Prostate gland (tissue), 2 donors: ENCODE measurements around the gene TAF9B. TPM values are rescaled to one million over a fixed set of nuclear protein-coding genes. Genes with fewer than 3 reads are reported as not detected.
"Not testable (repeated sequence)": the region's sequence is repeated elsewhere in the genome, so short reads cannot be mapped to it uniquely, and the experiment has no call there.

ENCODE experiments used
- DNase-seq: peaks from one replicate; pipeline ENCODE4 v3.0.0-alpha.2; 2019; ENCODE audit warnings: low spot score
- H3K27ac ChIP-seq, 2 donors: fragments of 200-600 bp; sonication (generic); 2 replicates each; pipeline ENCODE4 v1.5.1; 2017 to 2019
- H3K27me3 ChIP-seq: fragments of 200-600 bp; sonication (generic); replicated peaks from 2 replicates; pipeline ENCODE4 v1.5.1; 2019; ENCODE audit not compliant: insufficient read depth
- H3K36me3 ChIP-seq, 2 donors: fragments of 200-600 bp; sonication (generic); 1 replicate in 1 of 2; 2 replicates in 1 of 2; pipeline versions ENCODE4 v1.5.1 to v1.8.1; 2017 to 2019
- H3K4me1 ChIP-seq: fragments of 200-600 bp; sonication (generic); replicated peaks from 2 replicates; pipeline ENCODE4 v1.5.1; 2019
- H3K4me3 ChIP-seq, 2 donors: fragments of 200-600 bp; sonication (generic); 2 replicates each; pipeline ENCODE4 v1.5.1; 2017 to 2019
- H3K9me3 ChIP-seq: fragments of 200-600 bp; sonication (generic); 2 replicates; pipeline ENCODE4 v1.5.1; 2017
- CTCF ChIP-seq, 4 experiments: fragments of 200-600 bp in 2 of 4; fragments of 450-650 bp in 2 of 4; sonication (generic) in 2 of 4; IDR thresholded peaks; 1 replicate in 3 of 4; 2 replicates in 1 of 4; pipeline ENCODE4 v1.5.1; 2016 to 2019; ENCODE audit warnings: antibody characterized with exemption in 4 of 4, mild to moderate bottlenecking in 2 of 4, moderate library complexity in 2 of 4
- POLR2A ChIP-seq: fragments of 450-650 bp; IDR thresholded peaks from one replicate; pipeline ENCODE4 v1.6.1; 2016; ENCODE audit warnings: antibody characterized with exemption, mild to moderate bottlenecking
- POLR2AphosphoS5 ChIP-seq: sonication (generic); formaldehyde crosslinking; IDR thresholded peaks from one replicate; pipeline ENCODE4 v1.6.1; 2017; ENCODE audit warnings: antibody characterized with exemption
- WGBS: methylation state at CpG from one replicate; pipeline ENCODE4 v1.1.5; 2018; 5-methylcytosine and 5-hydroxymethylcytosine counted together
- intact Hi-C: fragments of 100-400 bp; cut with DNase I; formaldehyde crosslinking; loops from one replicate; pipeline ENCODE4 v1.14.2; 2022
- total RNA-seq, 2 donors: library from RNA; depleted of rRNA; stranded (reverse); fragments of >200 nt; gene quantifications; one replicate each; pipeline ENCODE4 v1.1.0, GENCODE V29; 2016

The TAF9B gene
- total RNA-seq, 2 donors from 2014 or later, result 27.0 to 37.4 TPM

GRCh38 chrX:78165425-78165824, 26.0 kb upstream of the TAF9B start:
- H3K9me3 ChIP-seq, result no peaks in the 10 kb centered on the region
- H3K36me3 ChIP-seq, result no peaks in the 10 kb centered on the region
- no peak overlapping the region for H3K4me3 ChIP-seq
- H3K27ac ChIP-seq, result no peak overlapping the region
- DNase-seq, result no peak
- H3K27me3 ChIP-seq, result no peaks in the 10 kb centered on the region
- TF ChIP-seq CTCF (IDR thresholded peaks at IDR 0.05) (no peak), POLR2A (no peak), POLR2AphosphoS5 (no peak)
- WGBS, result 46% methylated on average over 1 of the region's 1 CpG
- H3K4me1 ChIP-seq, result no peaks in the 10 kb centered on the region
- intact Hi-C loops, result no loop called here

DNA sequence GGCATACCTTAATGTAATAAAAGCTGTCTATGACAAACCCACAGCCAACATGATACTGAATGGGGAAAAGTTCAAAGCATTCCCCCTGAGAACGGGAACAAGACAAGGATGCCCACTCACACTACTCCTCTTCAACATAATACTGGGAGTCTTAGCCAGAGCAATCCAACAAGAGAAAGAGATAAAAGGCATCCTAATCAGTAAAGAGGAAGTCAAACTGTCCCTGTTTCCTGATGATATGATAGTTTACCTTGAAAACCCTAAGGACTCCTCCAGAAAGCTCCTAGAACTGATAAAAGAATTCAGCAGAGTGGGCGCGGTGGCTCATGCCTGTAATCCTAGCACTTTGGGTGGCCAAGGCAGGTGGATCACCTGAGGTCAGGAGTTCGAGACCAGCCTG, 23.7 kb upstream of the TAF9B start:
- H3K27me3 ChIP-seq, H3K4me1 ChIP-seq, H3K4me3 ChIP-seq, intact Hi-C loops, H3K9me3 ChIP-seq, DNase-seq, H3K36me3 ChIP-seq, H3K27ac ChIP-seq: not testable (repeated sequence)
- WGBS, result 93% methylated on average over 4 of the region's 4 CpGs

- H3K36me3 ChIP-seq, H3K27ac ChIP-seq, H3K27me3 ChIP-seq, H3K9me3 ChIP-seq, H3K4me3 ChIP-seq, intact Hi-C loops, H3K4me1 ChIP-seq, DNase-seq: not testable (repeated sequence)
- 64% methylated on average over 4 of the region's 4 CpGs for WGBS
Measured at GRCh38 chrX:78160711-78161110, 21.3 kb upstream of the TAF9B start.

GRCh38 chrX:78157846-78158245, 18.4 kb upstream of the TAF9B start:
- H3K27ac ChIP-seq, intact Hi-C loops, H3K4me1 ChIP-seq, H3K36me3 ChIP-seq, H3K9me3 ChIP-seq, DNase-seq, H3K4me3 ChIP-seq, H3K27me3 ChIP-seq: not testable (repeated sequence)
- 88% methylated on average over 10 of the region's 10 CpGs for WGBS

DNA sequence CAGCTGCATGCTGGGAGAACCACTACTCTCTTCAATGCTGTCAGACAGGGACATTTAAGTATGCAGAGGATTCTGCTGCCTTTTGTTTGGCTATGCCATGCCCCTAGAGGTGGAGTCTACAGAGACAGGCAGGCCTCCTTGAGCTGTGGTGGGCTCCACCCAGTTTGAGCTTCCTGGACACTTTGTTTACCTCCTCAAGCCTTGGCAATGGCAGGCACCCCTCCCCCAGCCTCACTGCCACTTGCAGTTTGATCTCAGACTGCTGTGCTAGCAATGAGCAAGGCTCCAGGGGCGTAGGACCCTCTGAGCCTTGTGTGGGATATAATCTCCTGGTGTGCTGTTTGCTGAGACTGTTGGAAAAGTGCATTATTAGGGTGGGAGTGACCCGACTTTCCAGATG, 17.9 kb upstream of the TAF9B start:
- H3K36me3 ChIP-seq, intact Hi-C loops, H3K27ac ChIP-seq, H3K4me3 ChIP-seq, H3K27me3 ChIP-seq, H3K4me1 ChIP-seq, DNase-seq, H3K9me3 ChIP-seq: not testable (repeated sequence)
- 89% methylated on average over 2 of the region's 2 CpGs for whole genome bisulfite sequencing

GRCh38 chrX:78147002-78147540, 7.6 kb upstream of the TAF9B start:
- intact Hi-C loops, H3K36me3 ChIP-seq, H3K27ac ChIP-seq, H3K4me3 ChIP-seq, DNase-seq, H3K4me1 ChIP-seq, H3K27me3 ChIP-seq, H3K9me3 ChIP-seq: not testable (repeated sequence)
- 100% methylated on average over 5 of the region's 5 CpGs for WGBS

DNA sequence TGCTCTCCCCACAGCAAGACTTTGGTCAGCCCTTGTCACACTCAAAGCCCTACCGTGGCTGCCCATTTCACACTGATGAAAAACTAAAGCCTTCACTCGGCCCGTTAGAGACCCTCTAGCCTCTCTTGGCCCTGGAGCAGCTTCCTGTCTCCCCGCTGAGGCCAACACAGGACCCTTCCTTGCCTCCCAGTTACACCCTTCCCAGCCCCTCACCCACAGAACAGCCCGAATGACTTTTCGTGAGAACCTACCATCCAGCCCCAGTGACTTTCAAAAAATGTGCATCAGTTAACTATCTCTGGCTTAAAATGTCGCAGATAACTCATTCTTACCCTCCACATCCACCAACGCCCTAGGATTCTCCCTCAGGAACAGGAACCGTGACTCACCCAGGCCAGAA, 756 bp upstream of the TAF9B start:
- intact Hi-C loops, result no loop called here
- no peak overlapping the region for H3K4me3 ChIP-seq
- no peak for DNase-seq
- no peaks in the 10 kb centered on the region for H3K4me1 ChIP-seq
- TF ChIP-seq CTCF (IDR thresholded peaks at IDR 0.05) (no peak), POLR2A (no peak), POLR2AphosphoS5 (no peak)
- no peaks in the 10 kb centered on the region for H3K9me3 ChIP-seq
- H3K27me3 ChIP-seq, result no peaks in the 10 kb centered on the region
- H3K36me3 ChIP-seq, result no peaks in the 10 kb centered on the region
- 95% methylated on average over 9 of the region's 9 CpGs for WGBS
- no peak overlapping the region for H3K27ac ChIP-seq
